NCI-H2196 (cell line): ENCODE measurements around the gene FIG4.
"Not testable (repeated sequence)": the region's sequence is repeated elsewhere in the genome, so short reads cannot be mapped to it uniquely, and the experiment has no call there.

Experiments
- DNase-seq: peaks from one replicate; lab custom pipeline; 2025; ENCODE audit not compliant: unreplicated experiment; lab: John Stamatoyannopoulos, UW

Gene FIG4

GRCh38 chr6:109701774-109702173, 10.7 kb downstream of the FIG4 start:
- DNase-seq: no peak

GRCh38 chr6:109702791-109703190, 11.7 kb downstream of the FIG4 start:
- no peak for DNase-seq

- DNase-seq: peak; percentile 89
Measured at GRCh38 chr6:109705258-109705657, 14.2 kb downstream of the FIG4 start.

GRCh38 chr6:109706513-109706912, 15.4 kb downstream of the FIG4 start:
- DNase-seq: no peak

GRCh38 chr6:109708099-109708498, 17.0 kb downstream of the FIG4 start:
- DNase-seq: not testable (repeated sequence)

GRCh38 chr6:109713097-109713496, 22.0 kb downstream of the FIG4 start:
- no peak for DNase-seq

GRCh38 chr6:109714166-109714565, 23.1 kb downstream of the FIG4 start:
- no peak for DNase-seq

GRCh38 chr6:109714611-109715010, 23.5 kb downstream of the FIG4 start:
- DNase-seq: no peak

- DNase-seq: no peak
Measured at GRCh38 chr6:109715616-109716015, 24.5 kb downstream of the FIG4 start.

- no peak for DNase-seq
Measured at GRCh38 chr6:109717971-109718370, 26.9 kb downstream of the FIG4 start.

GRCh38 chr6:109718991-109719390, 27.9 kb downstream of the FIG4 start:
- DNase-seq: no peak

GRCh38 chr6:109720311-109720710, 29.2 kb downstream of the FIG4 start:
- no peak for DNase-seq

GRCh38 chr6:109722011-109722410, 30.9 kb downstream of the FIG4 start:
- DNase-seq: no peak

GRCh38 chr6:109722564-109723254, 31.6 kb downstream of the FIG4 start:
- DNase-seq: no peak

- DNase-seq: not testable (repeated sequence)
Measured at GRCh38 chr6:109725250-109725649, 34.2 kb downstream of the FIG4 start.

GRCh38 chr6:109736273-109737025, 45.4 kb downstream of the FIG4 start:
- DNase-seq: no peak

GRCh38 chr6:109738255-109738654, 47.2 kb downstream of the FIG4 start:
- DNase-seq: no peak

- no peak for DNase-seq
Measured at GRCh38 chr6:109738667-109739066, 47.6 kb downstream of the FIG4 start.

GRCh38 chr6:109739686-109740085, 48.6 kb downstream of the FIG4 start:
- no peak for DNase-seq

GRCh38 chr6:109740787-109741186, 49.7 kb downstream of the FIG4 start:
- no peak for DNase-seq

- DNase-seq: no peak
Measured at GRCh38 chr6:109743739-109744138, 52.6 kb downstream of the FIG4 start.

GRCh38 chr6:109744779-109745178, 53.7 kb downstream of the FIG4 start:
- not testable (repeated sequence) for DNase-seq

- DNase-seq: no peak
Measured at GRCh38 chr6:109747221-109747620, 56.1 kb downstream of the FIG4 start.
